Fibroblast of lung (primary cell): ENCODE measurements around the gene DSCAML1. TPM values are rescaled to one million over a fixed set of nuclear protein-coding genes. Genes with fewer than 3 reads are reported as not detected.

Experiments used
- DNase-seq, 2 donors: peaks; one replicate each; pipeline versions ENCODE4 v3.0.0 to v3.0.0-alpha.2; 2010; ENCODE audit warnings: low read depth in 2 of 2
- H2AFZ ChIP-seq: 2 replicates; pipeline ENCODE4 v1.5.1; 2012; ENCODE audit warnings: low read length, control low read depth, inconsistent platforms
- H3K27ac ChIP-seq: 2 replicates; pipeline ENCODE4 v1.5.1; 2011; ENCODE audit warnings: low read length, control low read depth; ENCODE audit not compliant: insufficient read depth
- H3K27me3 ChIP-seq: 2 replicates; pipeline ENCODE4 v1.5.1; 2011; ENCODE audit warnings: mild to moderate bottlenecking, low read length; ENCODE audit not compliant: control insufficient read depth, insufficient read depth
- H3K36me3 ChIP-seq: 2 replicates; pipeline ENCODE4 v1.5.1; 2011; ENCODE audit warnings: low read length; ENCODE audit not compliant: control insufficient read depth, insufficient read depth
- H3K4me1 ChIP-seq: 2 replicates; pipeline ENCODE4 v1.5.1; 2011; ENCODE audit warnings: low read length; ENCODE audit not compliant: control insufficient read depth, insufficient read depth; ENCODE audit errors: extremely low read depth
- H3K4me2 ChIP-seq: 2 replicates; pipeline ENCODE4 v1.5.1; 2011; ENCODE audit warnings: low read length, control low read depth; ENCODE audit not compliant: insufficient read depth; ENCODE audit errors: extremely low read depth
- H3K4me3 ChIP-seq, 4 experiments: fragments of 200-600 bp in 1 of 4; sonication (generic) in 1 of 4; replicated peaks in 1 of 4; 2 replicates each; pipeline ENCODE4 v1.5.1; 2011 to 2016; ENCODE audit warnings: low read length in 4 of 4, low read depth in 3 of 4, mild to moderate bottlenecking in 3 of 4, control low read depth in 2 of 4, inconsistent platforms in 1 of 4, mixed read lengths in 1 of 4; ENCODE audit not compliant: insufficient read depth in 1 of 4; ENCODE audit errors: control extremely low read depth in 1 of 4
- H3K79me2 ChIP-seq: 2 replicates; pipeline ENCODE4 v1.5.1; 2012; ENCODE audit warnings: mild to moderate bottlenecking, low read length, inconsistent platforms; ENCODE audit not compliant: control insufficient read depth, insufficient read depth
- H3K9ac ChIP-seq: 2 replicates; pipeline ENCODE4 v1.5.1; 2011; ENCODE audit warnings: mild to moderate bottlenecking, low read length, control low read depth; ENCODE audit not compliant: insufficient read depth
- H3K9me3 ChIP-seq: 2 replicates; pipeline ENCODE4 v1.5.1; 2012; ENCODE audit warnings: low read depth, low read length; ENCODE audit not compliant: control insufficient read depth, insufficient read depth
- H4K20me1 ChIP-seq: 2 replicates; pipeline ENCODE4 v1.5.1; 2011; ENCODE audit warnings: low read length; ENCODE audit not compliant: control insufficient read depth, insufficient read depth; ENCODE audit errors: extremely low read depth
- EZH2 ChIP-seq: IDR thresholded peaks from 2 replicates; pipeline ENCODE4 v1.5.1; 2012; ENCODE audit warnings: low read length, control low read depth, mild to moderate bottlenecking; ENCODE audit errors: missing control alignments
- polyA plus RNA-seq, 2 donors: library from polyadenylated mRNA; depleted of rRNA in 1 of 2; stranded (reverse) in 1 of 2; unstranded in 1 of 2; fragments of >200 nt; gene quantifications; 2 replicates each; pipeline ENCODE4 v1.2.1, GENCODE V29; 2011 to 2012; ENCODE audit warnings: missing spikeins in 1 of 2
- total RNA-seq: library from RNA; depleted of rRNA; stranded (reverse); fragments of >200 nt; gene quantifications from 2 replicates; pipeline ENCODE4 v1.2.1, GENCODE V29; 2014
- TF ChIP-seq, protein P1 (sequence below), 2 donors: IDR thresholded peaks in 1 of 2; conservative IDR thresholded peaks in 1 of 2; 1 replicate in 1 of 2; 2 replicates in 1 of 2; pipeline ENCODE4 v1.5.1; 2011 to 2012; ENCODE audit warnings: low read length in 2 of 2, control low read depth in 1 of 2, inconsistent platforms in 1 of 2, low read depth in 1 of 2, mild to moderate bottlenecking in 1 of 2

Gene DSCAML1
- total and polyA plus RNA-seq, 2 donors (not counting 1 experiment from before 2014, with no cell fraction given) = not detected

DNA sequence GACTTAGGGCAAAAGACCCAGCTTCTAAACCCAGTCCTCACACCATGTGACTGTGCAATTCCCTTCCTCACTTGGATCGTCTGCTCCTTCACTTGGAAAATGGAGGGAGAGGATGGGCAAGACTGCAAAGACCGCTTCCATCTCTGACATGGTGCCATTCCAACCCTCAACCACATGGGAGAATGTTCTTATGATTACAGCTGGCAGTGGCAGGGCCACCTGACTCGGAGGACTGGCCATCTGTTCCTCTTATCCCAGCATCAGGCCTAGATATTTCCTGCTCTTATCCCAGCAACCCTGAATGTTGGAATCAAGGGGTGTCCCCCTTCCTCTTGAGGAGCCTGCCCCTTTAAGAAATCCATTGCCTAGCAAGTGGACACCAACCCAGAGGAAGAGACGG, 15.4 kb downstream of the DSCAML1 start:
- TF ChIP-seq EZH2 = no peak
- TF ChIP-seq, protein P1, sequence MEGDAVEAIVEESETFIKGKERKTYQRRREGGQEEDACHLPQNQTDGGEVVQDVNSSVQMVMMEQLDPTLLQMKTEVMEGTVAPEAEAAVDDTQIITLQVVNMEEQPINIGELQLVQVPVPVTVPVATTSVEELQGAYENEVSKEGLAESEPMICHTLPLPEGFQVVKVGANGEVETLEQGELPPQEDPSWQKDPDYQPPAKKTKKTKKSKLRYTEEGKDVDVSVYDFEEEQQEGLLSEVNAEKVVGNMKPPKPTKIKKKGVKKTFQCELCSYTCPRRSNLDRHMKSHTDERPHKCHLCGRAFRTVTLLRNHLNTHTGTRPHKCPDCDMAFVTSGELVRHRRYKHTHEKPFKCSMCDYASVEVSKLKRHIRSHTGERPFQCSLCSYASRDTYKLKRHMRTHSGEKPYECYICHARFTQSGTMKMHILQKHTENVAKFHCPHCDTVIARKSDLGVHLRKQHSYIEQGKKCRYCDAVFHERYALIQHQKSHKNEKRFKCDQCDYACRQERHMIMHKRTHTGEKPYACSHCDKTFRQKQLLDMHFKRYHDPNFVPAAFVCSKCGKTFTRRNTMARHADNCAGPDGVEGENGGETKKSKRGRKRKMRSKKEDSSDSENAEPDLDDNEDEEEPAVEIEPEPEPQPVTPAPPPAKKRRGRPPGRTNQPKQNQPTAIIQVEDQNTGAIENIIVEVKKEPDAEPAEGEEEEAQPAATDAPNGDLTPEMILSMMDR (conservative IDR thresholded peaks at IDR 0.05 in 1 of 2, IDR thresholded peaks at IDR 0.05 in 1 of 2; ENCODE audit: low read depth in 1 of 2, low read length in 2 of 2) = no peak

DNA sequence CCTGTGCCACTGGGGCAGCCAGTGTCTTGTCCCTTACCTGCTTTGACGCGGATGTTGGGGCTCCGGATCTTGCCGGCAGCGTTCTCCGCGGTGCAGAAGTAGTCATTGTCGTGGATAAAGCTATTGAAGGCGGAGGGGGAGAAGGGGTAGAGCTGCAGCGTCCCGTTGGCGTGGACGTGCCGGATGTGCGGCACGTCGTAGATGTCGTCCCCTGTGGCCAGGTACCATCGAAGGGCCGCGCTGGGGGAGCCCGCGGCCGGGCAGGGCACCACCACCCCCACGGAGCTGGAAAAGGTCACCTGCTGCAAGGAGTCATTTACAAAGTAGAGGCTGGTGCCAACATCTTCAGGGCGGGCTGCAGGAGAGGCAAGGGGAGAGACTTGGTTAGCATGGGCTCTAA, 16.6 kb downstream of the DSCAML1 start:
- Histone ChIP-seq H3K4me2 (no peak overlapping the region), H3K27ac (no peak overlapping the region), H3K9me3 (no peaks in the 10 kb centered on the region), H3K79me2 (no peaks in the 10 kb centered on the region), H3K4me1 (no peaks in the 10 kb centered on the region), H3K36me3 (no peaks in the 10 kb centered on the region), H3K4me3 (no peak overlapping the region), H3K27me3 (no peaks in the 10 kb centered on the region), H4K20me1 (no peaks in the 10 kb centered on the region), H2AFZ (no peak overlapping the region), H3K9ac (no peak overlapping the region)
- DNase-seq = no peak
- no peak for TF ChIP-seq EZH2
- TF ChIP-seq, protein P1 (conservative IDR thresholded peaks at IDR 0.05 in 1 of 2, IDR thresholded peaks at IDR 0.05 in 1 of 2; ENCODE audit: low read depth in 1 of 2, low read length in 2 of 2) = no peak

More for the DNA sequence above, 15.4 kb downstream of the DSCAML1 start:
- no peak overlapping the region for H3K4me2 ChIP-seq
- no peaks in the 10 kb centered on the region for H3K9me3 ChIP-seq
- H3K27ac ChIP-seq = no peak overlapping the region
- H4K20me1 ChIP-seq = no peaks in the 10 kb centered on the region
- H3K27me3 ChIP-seq = no peaks in the 10 kb centered on the region
- H3K79me2 ChIP-seq = no peaks in the 10 kb centered on the region
- no peaks in the 10 kb centered on the region for H3K36me3 ChIP-seq
- H3K9ac ChIP-seq = no peak overlapping the region
- DNase-seq = no peak
- no peak overlapping the region for H2AFZ ChIP-seq
- H3K4me3 ChIP-seq = no peak overlapping the region
- no peaks in the 10 kb centered on the region for H3K4me1 ChIP-seq

DNA sequence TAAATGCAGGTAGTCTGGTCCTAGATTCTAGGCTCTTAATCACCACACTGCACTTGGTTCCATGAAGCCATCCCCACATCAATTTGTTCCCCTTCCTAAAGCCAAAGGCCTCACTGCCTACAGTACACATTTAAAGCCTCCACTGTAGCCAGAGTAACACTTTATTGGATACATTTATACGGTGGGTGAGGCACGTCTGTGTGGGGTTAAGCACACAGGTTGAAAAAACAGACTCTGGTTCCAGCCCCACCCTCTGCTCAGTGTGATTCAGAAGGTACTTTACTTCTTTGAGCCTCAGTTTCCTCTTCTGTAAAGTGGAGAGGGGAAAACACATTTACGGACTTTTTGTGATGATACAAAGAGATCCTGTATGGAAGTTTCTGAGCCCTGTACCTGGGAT, 22.5 kb downstream of the DSCAML1 start:
- no peaks in the 10 kb centered on the region for H3K36me3 ChIP-seq
- H3K27me3 ChIP-seq = no peaks in the 10 kb centered on the region
- no peaks in the 10 kb centered on the region for H3K79me2 ChIP-seq

More for the DNA sequence above, 22.5 kb downstream of the DSCAML1 start:
- no peak overlapping the region for H2AFZ ChIP-seq
- no peaks in the 10 kb centered on the region for H4K20me1 ChIP-seq
- no peak overlapping the region for H3K4me2 ChIP-seq
- no peak for DNase-seq
- no peaks in the 10 kb centered on the region for H3K9me3 ChIP-seq
- no peaks in the 10 kb centered on the region for H3K4me1 ChIP-seq
- no peak for TF ChIP-seq EZH2
- TF ChIP-seq, protein P1 (conservative IDR thresholded peaks at IDR 0.05 in 1 of 2, IDR thresholded peaks at IDR 0.05 in 1 of 2; ENCODE audit: low read depth in 1 of 2, low read length in 2 of 2) = no peak
- no peak overlapping the region for H3K27ac ChIP-seq
- H3K9ac ChIP-seq = no peak overlapping the region
- no peak overlapping the region for H3K4me3 ChIP-seq
